A673 (cell line): ENCODE results near the gene WDR27. TPM values are rescaled to one million over a fixed set of nuclear protein-coding genes. Genes with fewer than 3 reads are reported as not detected.

Source experiments
- BruUV-seq: library from RNA; stranded (reverse); fragments of 400-500 nt; replicated peaks from 2 replicates; lab custom pipeline; 2021; lab: Mats Ljungman, UMichigan
- CTCF ChIA-PET: fragments of 300-600 bp; sonication (Branson Sonifier 250); formaldehyde crosslinking; loops from one replicate; lab custom pipeline; 2022; ENCODE audit warnings: antibody characterized with exemption; lab: Charles Lee
- POLR2A ChIA-PET: fragments of 300-600 bp; sonication (Branson Sonifier 250); formaldehyde crosslinking; loops from one replicate; lab custom pipeline; 2022; ENCODE audit warnings: antibody characterized with exemption; ENCODE audit not compliant: low non-redundant PET; lab: Charles Lee
- DNase-seq: peaks from one replicate; pipeline ENCODE4 v3.0.0-alpha.2; 2015; ENCODE audit warnings: low spot score
- H3K27ac ChIP-seq: fragments of 200-600 bp; sonication (generic); 2 replicates; pipeline ENCODE4 v1.5.1; 2016; ENCODE audit warnings: mixed run types, low read depth, mild to moderate bottlenecking, mixed read lengths, antibody characterized with exemption, low read length; ENCODE audit not compliant: poor library complexity, severe bottlenecking
- H3K27me3 ChIP-seq: fragments of 200-600 bp; sonication (generic); replicated peaks from 2 replicates; pipeline ENCODE4 v1.6.1; 2017; ENCODE audit warnings: mixed run types, low read depth, mild to moderate bottlenecking, mixed read lengths, antibody characterized with exemption, low read length; ENCODE audit not compliant: insufficient read depth, poor library complexity
- H3K36me3 ChIP-seq: fragments of 200-600 bp; sonication (generic); 2 replicates; pipeline ENCODE4 v1.6.1; 2016; ENCODE audit warnings: mixed run types, mild to moderate bottlenecking, mixed read lengths, antibody characterized with exemption, low read length; ENCODE audit not compliant: insufficient read depth, poor library complexity, severe bottlenecking
- H3K4me1 ChIP-seq: fragments of 200-600 bp; sonication (generic); 2 replicates; pipeline ENCODE4 v1.6.1; 2017; ENCODE audit warnings: mixed run types, mild to moderate bottlenecking, mixed read lengths, antibody characterized with exemption, low read length; ENCODE audit not compliant: insufficient read depth, poor library complexity, severe bottlenecking
- H3K4me3 ChIP-seq: fragments of 200-600 bp; sonication (generic); 2 replicates; pipeline ENCODE4 v1.5.1; 2016; ENCODE audit warnings: low read depth, mixed run types, mild to moderate bottlenecking, mixed read lengths, low read length; ENCODE audit not compliant: poor library complexity, severe bottlenecking
- H3K9me3 ChIP-seq: fragments of 200-600 bp; sonication (generic); 2 replicates; pipeline ENCODE4 v1.6.1; 2016; ENCODE audit warnings: mixed run types, low read depth, mild to moderate bottlenecking, mixed read lengths, antibody characterized with exemption, low read length; ENCODE audit not compliant: poor library complexity, severe bottlenecking
- EZH2 ChIP-seq: fragments of 200-600 bp; sonication (generic); IDR thresholded peaks from 2 replicates; pipeline ENCODE4 v1.6.1; 2017; ENCODE audit warnings: borderline replicate concordance, low read depth, mild to moderate bottlenecking, mixed read lengths, antibody characterized with exemption, low read length; ENCODE audit not compliant: poor library complexity, severe bottlenecking
- intact Hi-C: fragments of 100-400 bp; cut with micrococcal nuclease; formaldehyde crosslinking; loops from one replicate; pipeline ENCODE4 v1.10.0; 2022; ENCODE audit not compliant: unreplicated experiment
- total RNA-seq: library from RNA; stranded (reverse); gene quantifications from 2 replicates; pipeline ENCODE4 v1.2.3, GENCODE V29; 2021
- TF ChIP-seq, protein P1 (sequence below): fragments of 300-800, 200-600 bp; sonication (generic); conservative IDR thresholded peaks from 2 replicates; pipeline ENCODE4 v1.5.1; 2017; ENCODE audit warnings: low read depth, mild to moderate bottlenecking, antibody characterized with exemption, low read length, moderate library complexity, mixed read lengths

Gene WDR27
- total RNA-seq, 1 experiment from 2014 or later, result 77.3 TPM

DNA sequence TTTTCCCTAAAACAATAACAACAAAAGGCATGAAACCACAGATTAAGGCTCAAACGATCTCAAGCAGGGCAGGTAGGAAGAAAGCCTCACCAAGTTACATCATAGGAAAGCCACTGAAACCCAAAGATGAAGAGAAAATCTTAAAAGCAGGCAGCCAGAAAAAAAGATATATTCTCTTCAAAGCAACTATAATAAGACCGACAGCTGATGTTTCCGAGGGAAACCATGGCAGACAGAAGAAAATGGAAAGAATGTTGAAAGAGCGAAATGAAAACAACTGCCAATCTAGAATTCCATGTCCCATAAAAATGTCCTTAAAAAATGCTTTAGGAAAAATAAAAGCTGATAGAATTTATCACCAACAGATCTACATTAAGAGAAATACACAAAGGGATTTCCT lies 286.6 kb downstream of the WDR27 start:
- Histone ChIP-seq H3K27ac (no peak overlapping the region), H3K36me3 (no peaks in the 10 kb centered on the region), H3K4me1 (no peaks in the 10 kb centered on the region), H3K27me3 (no peaks in the 10 kb centered on the region), H3K4me3 (no peak overlapping the region), H3K9me3 (peaks cover 21% of the 10 kb centered on the region)
- DNase-seq, result no peak
- intact Hi-C loops, result no loop called here
- no TSS peak for BruUV-seq
- CTCF ChIA-PET, result no interaction called here
- no peak for TF ChIP-seq EZH2
- TF ChIP-seq, protein P1, sequence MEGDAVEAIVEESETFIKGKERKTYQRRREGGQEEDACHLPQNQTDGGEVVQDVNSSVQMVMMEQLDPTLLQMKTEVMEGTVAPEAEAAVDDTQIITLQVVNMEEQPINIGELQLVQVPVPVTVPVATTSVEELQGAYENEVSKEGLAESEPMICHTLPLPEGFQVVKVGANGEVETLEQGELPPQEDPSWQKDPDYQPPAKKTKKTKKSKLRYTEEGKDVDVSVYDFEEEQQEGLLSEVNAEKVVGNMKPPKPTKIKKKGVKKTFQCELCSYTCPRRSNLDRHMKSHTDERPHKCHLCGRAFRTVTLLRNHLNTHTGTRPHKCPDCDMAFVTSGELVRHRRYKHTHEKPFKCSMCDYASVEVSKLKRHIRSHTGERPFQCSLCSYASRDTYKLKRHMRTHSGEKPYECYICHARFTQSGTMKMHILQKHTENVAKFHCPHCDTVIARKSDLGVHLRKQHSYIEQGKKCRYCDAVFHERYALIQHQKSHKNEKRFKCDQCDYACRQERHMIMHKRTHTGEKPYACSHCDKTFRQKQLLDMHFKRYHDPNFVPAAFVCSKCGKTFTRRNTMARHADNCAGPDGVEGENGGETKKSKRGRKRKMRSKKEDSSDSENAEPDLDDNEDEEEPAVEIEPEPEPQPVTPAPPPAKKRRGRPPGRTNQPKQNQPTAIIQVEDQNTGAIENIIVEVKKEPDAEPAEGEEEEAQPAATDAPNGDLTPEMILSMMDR, result no peak
- POLR2A ChIA-PET, result no interaction called here

DNA sequence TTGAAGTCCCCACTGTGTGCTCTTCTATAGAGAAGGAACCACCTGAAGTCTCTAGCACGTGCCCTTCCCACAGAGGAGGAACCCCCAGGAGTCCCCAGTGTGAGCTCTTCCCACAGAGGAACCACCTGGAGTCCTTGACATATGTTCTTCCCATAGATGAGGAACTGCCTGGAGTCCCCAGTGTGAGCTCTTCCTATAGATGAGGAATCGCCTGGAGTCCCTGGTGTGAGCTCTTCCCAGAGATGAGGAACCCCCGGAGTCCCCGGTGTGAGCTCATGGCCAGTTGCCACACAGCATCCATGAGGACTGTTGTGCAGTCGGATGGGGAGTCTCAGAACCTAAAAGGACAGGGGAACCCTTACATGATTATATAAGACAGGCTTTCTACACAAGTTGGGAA lies 290.1 kb downstream of the WDR27 start:
- Histone ChIP-seq H3K27me3 (no peaks in the 10 kb centered on the region), H3K36me3 (no peaks in the 10 kb centered on the region), H3K9me3 (peaks cover 28% of the 10 kb centered on the region), H3K4me3 (no peak overlapping the region), H3K4me1 (no peaks in the 10 kb centered on the region), H3K27ac (no peak overlapping the region)
- BruUV-seq, result no TSS peak
- TF ChIP-seq, protein P1, result no peak
- no peak for TF ChIP-seq EZH2
- peak; percentile 11 for DNase-seq
- ChIA-PET POLR2A (no interaction called here), CTCF (no interaction called here)
- intact Hi-C loops, result no loop called here

DNA sequence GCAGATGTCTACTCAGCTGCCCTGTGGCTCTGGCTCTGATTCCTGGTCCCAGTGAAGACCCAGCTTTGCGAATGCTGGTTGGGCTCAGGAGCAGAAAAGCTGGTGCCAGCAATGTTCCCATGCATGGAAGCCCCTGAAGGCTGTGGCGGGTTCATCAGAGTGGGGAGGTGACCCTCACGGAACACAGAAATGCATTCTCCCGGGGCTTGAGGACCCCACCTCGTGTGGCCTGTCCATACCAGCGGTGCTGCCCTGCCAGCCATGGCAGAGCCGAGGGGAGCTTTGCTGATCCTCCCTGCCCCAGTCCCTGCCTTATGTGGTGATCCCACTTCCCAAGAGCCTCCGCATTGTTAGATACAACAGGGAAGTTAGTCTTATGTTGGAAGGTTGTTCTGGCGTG lies 290.5 kb downstream of the WDR27 start:
- intact Hi-C loops, result no loop called here
- TF ChIP-seq, protein P1, result no peak
- TF ChIP-seq EZH2, result no peak
- no peak for DNase-seq
- ChIA-PET POLR2A (no interaction called here), CTCF (no interaction called here)
- Histone ChIP-seq H3K4me3 (no peak overlapping the region), H3K9me3 (peaks cover 28% of the 10 kb centered on the region), H3K4me1 (no peaks in the 10 kb centered on the region), H3K36me3 (no peaks in the 10 kb centered on the region), H3K27ac (no peak overlapping the region), H3K27me3 (no peaks in the 10 kb centered on the region)
- no TSS peak for BruUV-seq
